ENCODE results near the gene KIZ. TPM values are rescaled to one million over a fixed set of nuclear protein-coding genes. Genes with fewer than 3 reads are reported as not detected.

The KIZ gene
- total and polyA plus RNA-seq, 11 donors = 8.8 to 31.2 (median 23.6) TPM

DNA sequence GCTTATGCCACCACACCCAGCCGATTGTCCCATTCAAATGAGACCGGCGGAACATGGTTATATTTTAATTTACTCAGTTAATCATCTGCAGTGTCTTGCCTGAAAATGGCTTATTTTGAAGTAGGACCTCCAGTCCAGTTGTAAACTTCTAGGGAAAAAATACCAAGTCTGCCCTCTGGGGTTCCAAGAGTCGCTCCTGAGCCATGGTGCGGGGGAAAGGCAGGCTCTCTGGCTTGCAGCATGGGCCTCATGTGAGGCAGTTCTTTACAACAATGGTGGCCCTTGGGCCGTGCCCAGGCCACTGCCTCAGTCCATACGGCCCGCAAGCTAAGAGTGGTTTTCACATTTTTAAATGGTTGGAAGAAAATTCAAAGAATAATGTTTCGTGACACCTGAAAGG lies 114.5 kb downstream of the KIZ start:
- peaks cover 0 to 23% (median 8%) of the 10 kb centered on the region in 9 donors for H3K36me3 ChIP-seq
- no peak overlapping the region for H3K27ac ChIP-seq
- no peaks in the 10 kb centered on the region for H3K9me3 ChIP-seq
- intact Hi-C loops (cut with DNase I) = loop anchor here in 1 of 10 donors (10.0 kb wide), 1 partner anchor 1596 kb away; no protein-coding TSS in a partner anchor
- no peak for ATAC-seq
- TF ChIP-seq, protein P1, sequence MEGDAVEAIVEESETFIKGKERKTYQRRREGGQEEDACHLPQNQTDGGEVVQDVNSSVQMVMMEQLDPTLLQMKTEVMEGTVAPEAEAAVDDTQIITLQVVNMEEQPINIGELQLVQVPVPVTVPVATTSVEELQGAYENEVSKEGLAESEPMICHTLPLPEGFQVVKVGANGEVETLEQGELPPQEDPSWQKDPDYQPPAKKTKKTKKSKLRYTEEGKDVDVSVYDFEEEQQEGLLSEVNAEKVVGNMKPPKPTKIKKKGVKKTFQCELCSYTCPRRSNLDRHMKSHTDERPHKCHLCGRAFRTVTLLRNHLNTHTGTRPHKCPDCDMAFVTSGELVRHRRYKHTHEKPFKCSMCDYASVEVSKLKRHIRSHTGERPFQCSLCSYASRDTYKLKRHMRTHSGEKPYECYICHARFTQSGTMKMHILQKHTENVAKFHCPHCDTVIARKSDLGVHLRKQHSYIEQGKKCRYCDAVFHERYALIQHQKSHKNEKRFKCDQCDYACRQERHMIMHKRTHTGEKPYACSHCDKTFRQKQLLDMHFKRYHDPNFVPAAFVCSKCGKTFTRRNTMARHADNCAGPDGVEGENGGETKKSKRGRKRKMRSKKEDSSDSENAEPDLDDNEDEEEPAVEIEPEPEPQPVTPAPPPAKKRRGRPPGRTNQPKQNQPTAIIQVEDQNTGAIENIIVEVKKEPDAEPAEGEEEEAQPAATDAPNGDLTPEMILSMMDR (IDR thresholded peaks at IDR 0.05) = no peak
- no peak for TF ChIP-seq POLR2A (IDR thresholded peaks at IDR 0.05)
- no peak for DNase-seq
- H3K27me3 ChIP-seq = no peaks in the 10 kb centered on the region
- H3K4me3 ChIP-seq = no peak overlapping the region
- peaks cover 0 to 8% (median 3%) of the 10 kb centered on the region in 12 donors for H3K4me1 ChIP-seq
- WGBS, 4 donors = 86 to 97% (median 90%) methylated on average over 9 of the region's 9 CpGs

DNA sequence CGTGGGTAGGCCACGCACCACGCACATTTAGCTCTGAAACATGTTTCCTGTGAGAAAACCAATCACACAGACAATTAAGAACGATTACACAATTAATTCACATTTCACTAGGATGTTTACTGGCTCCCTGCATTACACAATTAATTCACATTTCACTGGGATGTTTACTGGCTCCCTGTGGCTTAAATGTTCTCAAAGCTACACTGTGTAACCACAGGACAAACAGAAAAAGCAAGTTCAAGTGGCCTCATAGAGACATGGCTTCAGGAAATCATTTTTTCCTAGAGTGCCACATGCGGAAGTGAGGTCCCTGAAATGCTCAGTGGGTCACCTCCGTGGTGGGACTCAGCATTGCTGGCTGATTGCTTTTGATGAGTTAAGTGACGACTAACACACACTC lies 115.5 kb downstream of the KIZ start:
- H3K36me3 ChIP-seq = peaks cover 0 to 32% (median 8%) of the 10 kb centered on the region in 9 donors
- DNase-seq (no peak), ATAC-seq (no peak)
- no peaks in the 10 kb centered on the region for H3K9me3 ChIP-seq
- 61 to 83% (median 71%) methylated on average over 7 of the region's 7 CpGs for WGBS, 4 donors
- H3K4me3 ChIP-seq = no peak overlapping the region
- no peak overlapping the region for H3K27ac ChIP-seq
- no peak for TF ChIP-seq POLR2A (IDR thresholded peaks at IDR 0.05)
- TF ChIP-seq, protein P1 (IDR thresholded peaks at IDR 0.05) = no peak
- intact Hi-C loops (cut with DNase I) = loop anchor here in 1 of 10 donors (10.0 kb wide), 1 partner anchor 1597 kb away; no protein-coding TSS in a partner anchor
- no peaks in the 10 kb centered on the region for H3K27me3 ChIP-seq
- H3K4me1 ChIP-seq = no peaks in the 10 kb centered on the region

DNA sequence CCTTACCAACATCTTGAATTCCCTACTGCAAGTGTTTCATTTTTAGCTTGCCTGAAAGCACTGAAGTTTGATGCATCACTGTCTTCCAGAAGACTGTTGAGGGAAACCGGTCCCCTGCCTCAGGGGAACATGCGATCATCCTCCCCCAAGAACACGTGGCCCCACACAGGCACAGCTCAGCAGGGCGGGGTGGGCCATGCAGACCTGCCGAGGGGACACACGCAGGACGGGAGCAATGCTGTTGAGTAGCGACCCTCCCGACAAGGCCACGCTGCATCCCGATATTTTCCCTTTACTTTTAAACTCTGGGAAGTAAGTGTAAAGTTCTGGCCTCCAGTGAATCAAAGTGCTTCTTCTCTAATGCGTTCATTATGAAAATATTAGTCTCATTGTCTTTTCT lies 117.9 kb downstream of the KIZ start:
- DNase-seq (no peak), ATAC-seq (no peak)
- intact Hi-C loops (cut with DNase I) = loop anchor here in 1 of 10 donors (10.0 kb wide), 1 partner anchor 1599 kb away; no protein-coding TSS in a partner anchor
- no peak overlapping the region for H3K27ac ChIP-seq
- peaks cover 0 to 5% (median 0%) of the 10 kb centered on the region in 12 donors for H3K9me3 ChIP-seq
- H3K36me3 ChIP-seq = peaks cover 0 to 35% (median 12%) of the 10 kb centered on the region in 9 donors
- TF ChIP-seq, protein P1 (IDR thresholded peaks at IDR 0.05) = no peak
- no peak for TF ChIP-seq POLR2A (IDR thresholded peaks at IDR 0.05)
- H3K27me3 ChIP-seq = no peaks in the 10 kb centered on the region
- WGBS, 4 donors = 90 to 94% (median 92%) methylated on average over 12 of the region's 12 CpGs
- H3K4me1 ChIP-seq = no peaks in the 10 kb centered on the region
- no peak overlapping the region for H3K4me3 ChIP-seq

DNA sequence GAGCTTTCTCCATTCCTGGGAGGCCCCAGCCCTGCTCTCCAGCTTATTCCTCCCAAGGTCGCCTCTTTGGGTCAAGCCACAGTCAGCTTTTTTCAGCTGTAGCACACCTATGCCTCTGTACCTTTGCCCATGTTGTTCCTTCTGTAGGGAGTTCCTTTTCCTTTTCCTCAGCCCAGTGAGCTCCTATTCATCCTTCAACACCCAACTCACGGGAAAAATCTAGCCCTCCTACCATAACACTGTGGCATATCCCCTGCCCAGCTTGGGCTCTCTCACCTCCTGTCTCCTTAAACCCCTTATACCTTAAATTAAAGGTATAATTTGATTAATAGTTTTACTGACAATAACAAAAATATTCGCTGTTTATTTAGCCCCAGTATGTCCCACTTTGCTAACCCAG lies 118.9 kb downstream of the KIZ start:
- intact Hi-C loops (cut with DNase I) = loop anchor here in 1 of 10 donors (10.0 kb wide), 1 partner anchor 1600 kb away; no protein-coding TSS in a partner anchor
- H3K9me3 ChIP-seq = peaks cover 0 to 5% (median 0%) of the 10 kb centered on the region in 12 donors
- ATAC-seq (no peak), DNase-seq (no peak)
- no peaks in the 10 kb centered on the region for H3K27me3 ChIP-seq
- peaks cover 0 to 29% (median 12%) of the 10 kb centered on the region in 9 donors for H3K36me3 ChIP-seq
- H3K4me1 ChIP-seq = no peaks in the 10 kb centered on the region
- H3K27ac ChIP-seq = no peak overlapping the region
- WGBS, 4 donors = 94 to 99% (median 95%) methylated on average over 3 of the region's 3 CpGs
- no peak overlapping the region for H3K4me3 ChIP-seq
- TF ChIP-seq, protein P1 (IDR thresholded peaks at IDR 0.05) = no peak
- no peak for TF ChIP-seq POLR2A (IDR thresholded peaks at IDR 0.05)

All from heart left ventricle (tissue), 16 donors.